Esophagus muscularis mucosa (tissue), 4 donors: ENCODE data around the gene CEMIP2.

Experiments
- CTCF ChIP-seq, 3 experiments: fragments of 200-600 bp in 2 of 3; fragments of 450-650 bp in 1 of 3; sonication (generic) in 2 of 3; IDR thresholded peaks; one replicate each; pipeline ENCODE4 v1.5.1; 2017 to 2019; ENCODE audit warnings: antibody characterized with exemption in 3 of 3, mild to moderate bottlenecking in 2 of 3, moderate library complexity in 1 of 3
- EP300 ChIP-seq: sonication (generic); formaldehyde crosslinking; IDR thresholded peaks from one replicate; pipeline ENCODE4 v1.6.1; 2017; ENCODE audit warnings: antibody characterized with exemption
- POLR2A ChIP-seq: fragments of 450-650 bp; IDR thresholded peaks from one replicate; pipeline ENCODE4 v1.6.1; 2017; ENCODE audit warnings: antibody characterized with exemption, moderate library complexity, mild to moderate bottlenecking, low read depth
- POLR2AphosphoS5 ChIP-seq, 2 donors: sonication (generic); formaldehyde crosslinking; IDR thresholded peaks; one replicate each; pipeline ENCODE4 v1.6.1; 2017; ENCODE audit warnings: antibody characterized with exemption in 2 of 2

DNA sequence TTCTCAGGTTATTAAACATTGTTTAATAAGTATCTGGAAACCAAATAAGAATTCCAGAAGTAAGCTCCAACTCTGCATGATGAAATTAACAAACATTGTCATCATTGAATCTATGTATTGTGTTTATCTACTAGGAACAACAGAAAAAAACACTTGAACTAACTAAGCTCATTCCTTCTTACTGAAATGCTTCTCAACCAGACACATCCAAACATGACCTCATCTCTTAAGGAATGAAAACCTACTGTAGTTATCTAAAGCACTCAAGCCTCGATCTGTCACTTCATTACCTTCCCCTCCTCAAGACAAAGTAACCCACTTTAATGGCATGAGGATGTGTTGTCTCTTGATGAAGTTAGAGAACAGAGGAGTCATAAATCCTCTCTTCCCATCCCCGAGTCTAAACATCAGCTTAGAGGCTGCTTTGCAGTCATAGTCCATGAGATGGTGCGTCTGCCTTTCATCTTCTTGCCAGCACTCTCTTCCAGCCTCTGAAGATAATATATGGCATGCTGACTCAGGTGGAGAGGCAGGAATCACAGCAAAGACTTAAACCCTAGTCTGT lies 86.5 kb downstream of the CEMIP2 start:
- TF ChIP-seq CTCF (IDR thresholded peaks at IDR 0.05) (no peak), POLR2AphosphoS5 (IDR thresholded peaks at IDR 0.05) (no peak), POLR2A (no peak), EP300 (no peak)
